Suprapubic skin (tissue), 4 donors: ENCODE results near the gene AP1M2. TPM values are rescaled to one million over a fixed set of nuclear protein-coding genes. Genes with fewer than 3 reads are reported as not detected.

ENCODE experiments used
- DNase-seq, 2 donors: peaks; one replicate each; pipeline ENCODE4 v3.0.0-alpha.2; 2019; ENCODE audit warnings: low spot score in 2 of 2
- H3K27ac ChIP-seq: fragments of 200-600 bp; sonication (generic); one replicate; pipeline ENCODE4 v1.5.1; 2019
- H3K27me3 ChIP-seq: fragments of 200-600 bp; sonication (generic); one replicate; pipeline ENCODE4 v1.5.1; 2019
- H3K36me3 ChIP-seq: fragments of 200-600 bp; sonication (generic); one replicate; pipeline ENCODE4 v1.5.1; 2019
- H3K4me1 ChIP-seq: fragments of 200-600 bp; sonication (generic); one replicate; pipeline ENCODE4 v1.5.1; 2019
- H3K4me3 ChIP-seq: fragments of 200-600 bp; sonication (generic); one replicate; pipeline ENCODE4 v1.5.1; 2019; ENCODE audit warnings: mild to moderate bottlenecking
- H3K9me3 ChIP-seq: fragments of 200-600 bp; sonication (generic); one replicate; pipeline ENCODE4 v1.5.1; 2019
- EP300 ChIP-seq: sonication (generic); formaldehyde crosslinking; IDR thresholded peaks from one replicate; pipeline ENCODE4 v1.6.1; 2017; ENCODE audit warnings: antibody characterized with exemption
- POLR2A ChIP-seq, 2 donors: fragments of 450-650 bp; IDR thresholded peaks; one replicate each; pipeline ENCODE4 v1.6.1; 2017; ENCODE audit warnings: antibody characterized with exemption in 2 of 2, mild to moderate bottlenecking in 2 of 2, moderate library complexity in 2 of 2
- POLR2AphosphoS5 ChIP-seq, 3 donors: sonication (generic); formaldehyde crosslinking; IDR thresholded peaks; one replicate each; pipeline ENCODE4 v1.6.1; 2017; ENCODE audit warnings: antibody characterized with exemption in 3 of 3
- WGBS: methylation state at CpG from one replicate; pipeline ENCODE4 v1.1.5; 2018; 5-methylcytosine and 5-hydroxymethylcytosine counted together
- total RNA-seq, 4 donors: library from RNA; depleted of rRNA; stranded (reverse); fragments of >200 nt; gene quantifications; one replicate each; pipeline ENCODE4 v1.1.0, GENCODE V29; 2016
- TF ChIP-seq, protein P1 (sequence below), 2 donors: fragments of 200-600 bp in 1 of 2; fragments of 450-650 bp in 1 of 2; sonication (generic) in 1 of 2; IDR thresholded peaks; one replicate each; pipeline ENCODE4 v1.5.1; 2016 to 2019; ENCODE audit warnings: antibody characterized with exemption in 2 of 2, mild to moderate bottlenecking in 1 of 2, moderate library complexity in 1 of 2

The AP1M2 gene
- total RNA-seq, 4 donors from 2014 or later, result 28.9 to 65.9 (median 59.1) TPM

DNA sequence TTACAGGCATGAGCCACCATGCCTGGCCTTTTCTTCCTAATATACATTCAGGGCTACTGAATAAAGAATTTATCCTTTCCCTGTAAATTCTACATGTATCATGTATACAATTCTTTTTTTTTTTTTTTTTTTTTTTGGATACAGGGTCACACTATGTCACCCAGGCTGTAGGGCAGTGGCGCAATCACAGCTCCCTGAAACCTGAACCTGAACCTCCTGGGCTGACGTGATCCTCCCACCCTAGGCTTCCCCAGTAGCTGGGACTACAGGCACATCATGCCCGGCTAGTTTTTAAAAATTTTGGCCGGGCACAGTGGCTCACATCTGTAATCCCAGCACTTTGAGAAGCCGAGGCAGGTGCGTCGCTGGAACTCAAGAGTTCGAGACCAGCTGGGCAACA lies 31.7 kb upstream of the AP1M2 start:
- H3K9me3 ChIP-seq, result no peaks in the 10 kb centered on the region
- peaks cover 23% of the 10 kb centered on the region for H3K4me1 ChIP-seq
- H3K36me3 ChIP-seq, result no peaks in the 10 kb centered on the region
- 96% methylated on average over 8 of the region's 8 CpGs for WGBS
- H3K27me3 ChIP-seq, result no peaks in the 10 kb centered on the region
- TF ChIP-seq POLR2A (IDR thresholded peaks at IDR 0.05) (no peak), EP300 (no peak), POLR2AphosphoS5 (IDR thresholded peaks at IDR 0.05) (no peak)
- TF ChIP-seq, protein P1, sequence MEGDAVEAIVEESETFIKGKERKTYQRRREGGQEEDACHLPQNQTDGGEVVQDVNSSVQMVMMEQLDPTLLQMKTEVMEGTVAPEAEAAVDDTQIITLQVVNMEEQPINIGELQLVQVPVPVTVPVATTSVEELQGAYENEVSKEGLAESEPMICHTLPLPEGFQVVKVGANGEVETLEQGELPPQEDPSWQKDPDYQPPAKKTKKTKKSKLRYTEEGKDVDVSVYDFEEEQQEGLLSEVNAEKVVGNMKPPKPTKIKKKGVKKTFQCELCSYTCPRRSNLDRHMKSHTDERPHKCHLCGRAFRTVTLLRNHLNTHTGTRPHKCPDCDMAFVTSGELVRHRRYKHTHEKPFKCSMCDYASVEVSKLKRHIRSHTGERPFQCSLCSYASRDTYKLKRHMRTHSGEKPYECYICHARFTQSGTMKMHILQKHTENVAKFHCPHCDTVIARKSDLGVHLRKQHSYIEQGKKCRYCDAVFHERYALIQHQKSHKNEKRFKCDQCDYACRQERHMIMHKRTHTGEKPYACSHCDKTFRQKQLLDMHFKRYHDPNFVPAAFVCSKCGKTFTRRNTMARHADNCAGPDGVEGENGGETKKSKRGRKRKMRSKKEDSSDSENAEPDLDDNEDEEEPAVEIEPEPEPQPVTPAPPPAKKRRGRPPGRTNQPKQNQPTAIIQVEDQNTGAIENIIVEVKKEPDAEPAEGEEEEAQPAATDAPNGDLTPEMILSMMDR (IDR thresholded peaks at IDR 0.05), result no peak
- no peak overlapping the region for H3K4me3 ChIP-seq
- H3K27ac ChIP-seq, result no peak overlapping the region
- no peak for DNase-seq

DNA sequence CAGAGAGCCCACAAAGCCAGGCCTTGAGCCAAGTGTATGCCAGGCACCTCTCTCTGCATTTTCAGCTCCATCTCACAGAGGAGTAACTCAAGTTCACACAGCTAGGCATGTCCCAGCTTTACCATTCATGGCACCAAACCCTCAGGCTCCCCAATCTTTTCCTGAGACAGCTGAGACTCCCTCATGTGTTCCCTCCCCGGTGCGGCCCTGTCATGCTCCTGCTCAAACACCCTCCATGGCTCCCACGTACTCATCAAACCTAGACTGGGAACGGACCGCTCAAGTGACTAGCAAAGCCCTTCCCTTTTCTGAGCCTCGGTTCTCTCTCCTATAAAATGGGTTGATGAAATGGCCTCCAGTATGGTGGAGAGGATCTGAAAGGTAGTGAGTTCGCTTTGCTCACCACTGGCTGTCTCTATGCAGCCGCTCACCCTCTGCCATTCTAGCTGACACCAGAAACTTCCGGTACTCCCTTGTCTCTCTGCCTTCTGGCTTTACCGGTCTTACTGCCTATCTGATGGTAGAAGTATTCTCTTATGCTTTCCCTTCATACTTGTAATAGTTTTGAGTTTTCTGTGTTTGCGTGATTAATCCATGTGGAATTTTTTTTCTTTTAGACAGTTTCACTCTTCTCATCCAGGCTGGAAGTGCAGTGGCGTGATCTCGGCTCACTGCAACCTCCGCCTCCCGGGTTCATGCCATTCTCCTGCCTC lies 30.5 kb upstream of the AP1M2 start:
- no peak for DNase-seq
- Histone ChIP-seq H3K4me3 (no peak overlapping the region), H3K9me3 (no peaks in the 10 kb centered on the region), H3K27me3 (no peaks in the 10 kb centered on the region), H3K27ac (peak overlapping the region; percentile 41), H3K36me3 (no peaks in the 10 kb centered on the region), H3K4me1 (peaks cover 24% of the 10 kb centered on the region)
- TF ChIP-seq POLR2AphosphoS5 (IDR thresholded peaks at IDR 0.05), result no peak
- TF ChIP-seq, protein P1 (IDR thresholded peaks at IDR 0.05), result no peak
- no peak for TF ChIP-seq EP300
- TF ChIP-seq POLR2A (IDR thresholded peaks at IDR 0.05), result no peak
- 36% methylated on average over 15 of the region's 15 CpGs for WGBS

DNA sequence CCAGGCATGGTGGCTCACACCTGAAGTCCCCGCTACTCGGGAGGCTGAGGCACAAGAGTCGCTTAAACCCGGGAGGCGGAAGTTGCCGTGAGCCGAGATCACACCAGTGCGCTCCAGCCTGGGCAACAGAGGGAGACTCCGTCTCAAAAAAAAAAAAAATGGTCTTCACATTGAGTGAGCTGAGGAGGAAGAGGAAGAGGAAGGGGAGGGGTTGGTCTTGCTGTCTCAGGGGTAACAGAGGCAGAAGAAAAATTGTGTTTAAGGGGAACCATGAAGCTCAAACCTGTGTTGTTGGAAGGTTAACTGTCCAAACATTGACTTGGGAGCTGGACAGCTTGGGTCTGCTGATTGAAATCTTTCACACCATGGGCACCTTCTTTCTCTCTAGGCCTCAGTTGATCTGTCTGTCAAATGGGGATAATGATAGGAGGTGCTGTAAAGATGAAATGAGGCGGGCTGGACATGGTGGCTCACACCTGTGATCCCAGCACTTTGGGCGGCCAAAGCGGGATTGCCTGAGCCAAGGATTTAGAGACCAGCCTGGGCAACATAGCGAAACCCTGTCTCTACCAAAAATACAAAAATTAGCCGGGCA lies 28.4 kb upstream of the AP1M2 start:
- TF ChIP-seq, protein P1 (IDR thresholded peaks at IDR 0.05), result no peak
- no peak for TF ChIP-seq POLR2A (IDR thresholded peaks at IDR 0.05)
- TF ChIP-seq EP300, result no peak
- no peak for TF ChIP-seq POLR2AphosphoS5 (IDR thresholded peaks at IDR 0.05)
- Histone ChIP-seq H3K4me3 (no peak overlapping the region), H3K4me1 (peaks cover 38% of the 10 kb centered on the region), H3K27me3 (no peaks in the 10 kb centered on the region), H3K27ac (no peak overlapping the region), H3K36me3 (no peaks in the 10 kb centered on the region), H3K9me3 (no peaks in the 10 kb centered on the region)
- DNase-seq, result no peak
- WGBS, result 90% methylated on average over 14 of the region's 14 CpGs

DNA sequence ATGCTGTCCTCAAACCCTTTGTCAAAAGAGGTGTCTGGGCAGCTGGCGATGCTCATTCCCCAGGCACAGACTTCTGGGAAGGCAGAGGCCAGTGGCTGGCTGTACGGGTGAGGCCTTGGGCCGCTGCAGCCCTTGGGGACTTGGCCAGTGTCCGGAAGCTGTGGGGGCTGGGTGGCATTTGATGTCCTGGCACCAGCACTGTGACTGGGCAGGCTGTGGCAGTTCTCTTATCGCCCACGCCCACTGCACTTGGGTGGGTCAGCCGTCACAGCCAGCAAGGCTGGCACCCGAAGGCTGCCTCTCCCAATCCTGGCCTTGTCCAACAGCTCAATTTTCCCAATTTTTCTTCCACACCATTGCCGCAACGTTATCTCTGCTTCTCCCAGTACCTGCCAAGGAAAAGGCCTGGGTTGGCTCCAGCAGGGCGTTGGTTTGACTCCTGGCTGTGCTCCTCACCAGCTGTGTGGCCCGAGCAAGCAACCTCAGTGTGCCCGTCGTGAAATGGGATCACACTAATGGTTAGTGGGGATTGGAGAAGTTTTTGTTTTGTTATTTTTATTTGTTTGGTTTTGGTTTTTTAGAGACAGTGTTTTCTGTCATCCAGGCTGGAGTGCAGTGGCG lies 25.5 kb upstream of the AP1M2 start:
- peaks cover 37% of the 10 kb centered on the region for H3K4me1 ChIP-seq

More for the DNA sequence above, 25.5 kb upstream of the AP1M2 start:
- DNase-seq, result peak in 1 of 2 donors; percentile 84
- H3K36me3 ChIP-seq, result no peaks in the 10 kb centered on the region
- 22% methylated on average over 11 of the region's 15 CpGs for WGBS
- TF ChIP-seq POLR2A (IDR thresholded peaks at IDR 0.05) (no peak), EP300 (no peak), POLR2AphosphoS5 (IDR thresholded peaks at IDR 0.05) (no peak)
- TF ChIP-seq, protein P1 (IDR thresholded peaks at IDR 0.05), result no peak
- H3K4me3 ChIP-seq, result no peak overlapping the region
- peak overlapping the region; percentile 55 for H3K27ac ChIP-seq
- H3K27me3 ChIP-seq, result no peaks in the 10 kb centered on the region
- H3K9me3 ChIP-seq, result no peaks in the 10 kb centered on the region
